ENCODE data around the gene CA10. TPM values are rescaled to one million over a fixed set of nuclear protein-coding genes. Genes with fewer than 3 reads are reported as not detected.

Gene CA10
- total RNA-seq, 1 experiment from 2014 or later, result not detected

DNA sequence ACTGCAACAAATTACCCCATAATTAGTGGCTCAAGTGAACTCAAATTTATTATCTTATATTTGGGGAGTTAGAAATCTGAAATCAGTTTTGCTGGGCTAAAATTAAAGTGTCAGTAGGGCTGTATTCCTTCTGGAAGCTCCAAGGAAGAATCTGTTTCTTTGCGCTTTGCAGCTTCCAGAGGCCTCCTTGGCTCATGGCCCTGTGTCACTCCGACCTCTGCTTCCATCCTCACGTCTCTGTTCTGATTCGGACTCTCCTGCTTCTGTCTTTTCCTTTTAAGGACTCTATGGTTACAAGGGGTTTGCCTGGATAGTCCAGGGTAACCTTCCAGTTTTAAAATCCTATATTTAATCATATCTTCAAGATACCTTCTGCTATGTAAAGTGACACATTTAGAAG is 232.1 kb downstream of the CA10 start:
- Histone ChIP-seq H3K4me3 (ENCODE audit: low read depth, low read length, poor library complexity, severe bottlenecking) (no peak overlapping the region), H3K27me3 (replicated peaks; ENCODE audit: insufficient read depth, low read depth, low read length, poor library complexity) (no peaks in the 10 kb centered on the region), H3K27ac (ENCODE audit: low read depth, low read length, poor library complexity, severe bottlenecking) (no peak overlapping the region), H3K36me3 (ENCODE audit: insufficient read depth, low read length, poor library complexity, severe bottlenecking) (no peaks in the 10 kb centered on the region), H3K4me1 (ENCODE audit: insufficient read depth, low read length, poor library complexity, severe bottlenecking) (no peaks in the 10 kb centered on the region), H3K9me3 (ENCODE audit: low read depth, low read length, poor library complexity, severe bottlenecking) (no peaks in the 10 kb centered on the region)
- no peak for TF ChIP-seq EZH2 (IDR thresholded peaks at IDR 0.05; ENCODE audit: borderline replicate concordance, low read depth, low read length, poor library complexity, severe bottlenecking)
- TF ChIP-seq, protein P1, sequence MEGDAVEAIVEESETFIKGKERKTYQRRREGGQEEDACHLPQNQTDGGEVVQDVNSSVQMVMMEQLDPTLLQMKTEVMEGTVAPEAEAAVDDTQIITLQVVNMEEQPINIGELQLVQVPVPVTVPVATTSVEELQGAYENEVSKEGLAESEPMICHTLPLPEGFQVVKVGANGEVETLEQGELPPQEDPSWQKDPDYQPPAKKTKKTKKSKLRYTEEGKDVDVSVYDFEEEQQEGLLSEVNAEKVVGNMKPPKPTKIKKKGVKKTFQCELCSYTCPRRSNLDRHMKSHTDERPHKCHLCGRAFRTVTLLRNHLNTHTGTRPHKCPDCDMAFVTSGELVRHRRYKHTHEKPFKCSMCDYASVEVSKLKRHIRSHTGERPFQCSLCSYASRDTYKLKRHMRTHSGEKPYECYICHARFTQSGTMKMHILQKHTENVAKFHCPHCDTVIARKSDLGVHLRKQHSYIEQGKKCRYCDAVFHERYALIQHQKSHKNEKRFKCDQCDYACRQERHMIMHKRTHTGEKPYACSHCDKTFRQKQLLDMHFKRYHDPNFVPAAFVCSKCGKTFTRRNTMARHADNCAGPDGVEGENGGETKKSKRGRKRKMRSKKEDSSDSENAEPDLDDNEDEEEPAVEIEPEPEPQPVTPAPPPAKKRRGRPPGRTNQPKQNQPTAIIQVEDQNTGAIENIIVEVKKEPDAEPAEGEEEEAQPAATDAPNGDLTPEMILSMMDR (conservative IDR thresholded peaks at IDR 0.05; ENCODE audit: low read depth, low read length), result no peak
- ChIA-PET POLR2A (ENCODE audit: low non-redundant PET) (no interaction called here), CTCF (no interaction called here)
- intact Hi-C loops (cut with micrococcal nuclease; ENCODE audit: unreplicated experiment), result no loop called here
- BruUV-seq (replicated peaks), result no TSS peak
- DNase-seq (ENCODE audit: low spot score), result no peak

- intact Hi-C loops (cut with micrococcal nuclease; ENCODE audit: unreplicated experiment), result no loop called here
- no peaks in the 10 kb centered on the region for H3K4me1 ChIP-seq (ENCODE audit: insufficient read depth, low read length, poor library complexity, severe bottlenecking)
- no peak overlapping the region for H3K4me3 ChIP-seq (ENCODE audit: low read depth, low read length, poor library complexity, severe bottlenecking)
- no peaks in the 10 kb centered on the region for H3K27me3 ChIP-seq (replicated peaks; ENCODE audit: insufficient read depth, low read depth, low read length, poor library complexity)
- ChIA-PET POLR2A (ENCODE audit: low non-redundant PET) (no interaction called here), CTCF (no interaction called here)
- DNase-seq (ENCODE audit: low spot score), result no peak
- no peaks in the 10 kb centered on the region for H3K36me3 ChIP-seq (ENCODE audit: insufficient read depth, low read length, poor library complexity, severe bottlenecking)
- no peaks in the 10 kb centered on the region for H3K9me3 ChIP-seq (ENCODE audit: low read depth, low read length, poor library complexity, severe bottlenecking)
- BruUV-seq (replicated peaks), result no TSS peak
- no peak overlapping the region for H3K27ac ChIP-seq (ENCODE audit: low read depth, low read length, poor library complexity, severe bottlenecking)
- TF ChIP-seq EZH2 (IDR thresholded peaks at IDR 0.05; ENCODE audit: borderline replicate concordance, low read depth, low read length, poor library complexity, severe bottlenecking), result no peak
- TF ChIP-seq, protein P1 (conservative IDR thresholded peaks at IDR 0.05; ENCODE audit: low read depth, low read length), result no peak
Observed at GRCh38 chr17:51921500-51921899, 237.0 kb downstream of the CA10 start.

DNA sequence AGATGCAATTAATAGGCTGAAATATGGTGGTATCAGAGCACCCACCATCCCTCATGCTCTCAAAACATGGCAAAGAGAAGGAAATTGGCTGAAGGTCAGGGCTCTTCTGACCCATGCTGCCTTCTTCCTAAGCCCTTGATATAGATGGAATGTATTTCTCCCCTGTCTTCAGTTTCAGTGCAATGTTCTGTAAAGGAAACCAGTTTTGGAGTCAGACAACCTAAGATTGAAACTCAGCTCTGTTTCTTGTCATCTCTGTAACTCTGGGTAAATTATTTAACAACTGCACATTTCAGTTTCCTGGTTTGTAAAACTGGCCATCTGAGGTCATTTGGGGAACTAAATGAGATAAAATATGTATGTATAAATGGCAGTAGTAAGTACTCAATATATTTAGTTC is 243.9 kb downstream of the CA10 start:
- TF ChIP-seq, protein P1 (conservative IDR thresholded peaks at IDR 0.05; ENCODE audit: low read depth, low read length), result no peak
- TF ChIP-seq EZH2 (IDR thresholded peaks at IDR 0.05; ENCODE audit: borderline replicate concordance, low read depth, low read length, poor library complexity, severe bottlenecking), result no peak
- ChIA-PET CTCF (no interaction called here), POLR2A (ENCODE audit: low non-redundant PET) (no interaction called here)
- Histone ChIP-seq H3K27me3 (replicated peaks; ENCODE audit: insufficient read depth, low read depth, low read length, poor library complexity) (no peaks in the 10 kb centered on the region), H3K9me3 (ENCODE audit: low read depth, low read length, poor library complexity, severe bottlenecking) (no peaks in the 10 kb centered on the region), H3K36me3 (ENCODE audit: insufficient read depth, low read length, poor library complexity, severe bottlenecking) (no peaks in the 10 kb centered on the region), H3K27ac (ENCODE audit: low read depth, low read length, poor library complexity, severe bottlenecking) (no peak overlapping the region), H3K4me1 (ENCODE audit: insufficient read depth, low read length, poor library complexity, severe bottlenecking) (no peaks in the 10 kb centered on the region), H3K4me3 (ENCODE audit: low read depth, low read length, poor library complexity, severe bottlenecking) (no peak overlapping the region)
- BruUV-seq (replicated peaks), result no TSS peak
- intact Hi-C loops (cut with micrococcal nuclease; ENCODE audit: unreplicated experiment), result no loop called here
- DNase-seq (ENCODE audit: low spot score), result no peak

All from A673 (cell line).